OCI-LY1 (cell line): ENCODE data around the gene HPSE2.

Experiments used
- CTCF ChIP-seq: fragments of 200-600 bp; sonication (generic), shearing (Covaris generic); IDR thresholded peaks from 2 replicates; pipeline ENCODE4 v1.5.1; 2017; ENCODE audit warnings: mild to moderate bottlenecking, antibody characterized with exemption, low read length, moderate library complexity, mixed read lengths
- EZH2 ChIP-seq: fragments of 200-600 bp; sonication (generic), shearing (Covaris generic); IDR thresholded peaks from 2 replicates; pipeline ENCODE4 v1.8.0; 2017; ENCODE audit warnings: borderline replicate concordance, mixed run types, mild to moderate bottlenecking, antibody characterized with exemption, low read length, moderate library complexity, mixed read lengths

DNA sequence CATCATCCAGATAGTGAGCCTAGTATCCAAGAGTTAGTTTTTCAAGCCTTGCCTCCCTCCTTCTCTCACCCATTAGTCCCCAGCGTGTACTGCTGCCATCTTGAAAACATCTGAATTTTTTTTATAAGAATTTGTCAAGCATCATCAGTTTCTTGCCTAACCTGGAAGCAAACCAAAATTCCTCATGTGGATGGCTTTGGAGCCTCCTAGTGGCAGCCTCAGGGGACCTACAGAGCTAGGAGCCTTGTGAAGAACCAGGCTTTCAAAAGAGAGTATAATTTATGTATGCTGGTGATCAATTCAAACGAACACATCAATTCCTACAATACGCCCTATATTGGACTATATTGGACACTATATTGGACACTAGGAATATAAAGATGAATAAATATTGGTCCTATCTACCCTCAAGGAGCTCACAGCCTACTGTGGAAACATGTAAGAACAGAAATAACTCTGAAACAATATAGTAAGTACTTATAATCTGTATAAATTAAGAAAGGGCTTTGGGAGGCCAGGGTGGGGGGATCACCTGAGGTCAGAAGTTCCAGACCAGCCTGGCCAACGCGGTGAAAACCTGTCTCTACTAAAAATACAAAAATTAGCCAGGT lies 63.4 kb downstream of the HPSE2 start:
- TF ChIP-seq CTCF (peak; percentile 11; the same call in 1 of the 2 replicates), EZH2 (no peak)
